Measurements from ENCODE around the gene ZNF784.

DNA sequence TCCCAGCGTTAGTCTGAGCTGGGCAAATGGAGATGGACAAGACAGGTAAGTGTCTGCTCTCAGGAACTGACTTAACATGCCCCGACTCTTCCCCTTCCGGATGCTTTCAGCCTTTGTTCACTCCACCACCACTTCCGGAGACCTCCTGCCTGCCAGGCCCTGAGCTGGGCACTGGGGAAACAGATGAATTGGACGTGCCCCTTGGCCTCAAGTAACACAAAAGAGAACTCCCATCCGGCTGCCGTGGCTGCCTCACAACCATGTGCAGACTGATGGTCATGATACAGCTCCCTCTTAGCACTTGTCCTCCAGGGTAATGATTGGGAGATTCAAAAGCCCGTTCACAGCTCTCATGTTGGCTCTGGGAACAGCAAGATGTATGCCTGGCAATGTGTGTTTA is 6.9 kb downstream of the ZNF784 start:
- TF ChIP-seq, protein P1, sequence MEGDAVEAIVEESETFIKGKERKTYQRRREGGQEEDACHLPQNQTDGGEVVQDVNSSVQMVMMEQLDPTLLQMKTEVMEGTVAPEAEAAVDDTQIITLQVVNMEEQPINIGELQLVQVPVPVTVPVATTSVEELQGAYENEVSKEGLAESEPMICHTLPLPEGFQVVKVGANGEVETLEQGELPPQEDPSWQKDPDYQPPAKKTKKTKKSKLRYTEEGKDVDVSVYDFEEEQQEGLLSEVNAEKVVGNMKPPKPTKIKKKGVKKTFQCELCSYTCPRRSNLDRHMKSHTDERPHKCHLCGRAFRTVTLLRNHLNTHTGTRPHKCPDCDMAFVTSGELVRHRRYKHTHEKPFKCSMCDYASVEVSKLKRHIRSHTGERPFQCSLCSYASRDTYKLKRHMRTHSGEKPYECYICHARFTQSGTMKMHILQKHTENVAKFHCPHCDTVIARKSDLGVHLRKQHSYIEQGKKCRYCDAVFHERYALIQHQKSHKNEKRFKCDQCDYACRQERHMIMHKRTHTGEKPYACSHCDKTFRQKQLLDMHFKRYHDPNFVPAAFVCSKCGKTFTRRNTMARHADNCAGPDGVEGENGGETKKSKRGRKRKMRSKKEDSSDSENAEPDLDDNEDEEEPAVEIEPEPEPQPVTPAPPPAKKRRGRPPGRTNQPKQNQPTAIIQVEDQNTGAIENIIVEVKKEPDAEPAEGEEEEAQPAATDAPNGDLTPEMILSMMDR (IDR thresholded peaks at IDR 0.05; ENCODE audit: poor library complexity), result no peak
- TF ChIP-seq EZH2 (IDR thresholded peaks at IDR 0.05; ENCODE audit: borderline replicate concordance) (no peak), EZH2phosphoT487 (IDR thresholded peaks at IDR 0.05; ENCODE audit: low read depth, severe bottlenecking, unreplicated experiment) (no peak)
